Peyer's patch (tissue), 4 donors: ENCODE data around the gene PARD3B.

Experiments
- POLR2A ChIP-seq, 2 donors: fragments of 450-650 bp; IDR thresholded peaks; one replicate each; pipeline ENCODE4 v1.5.1; 2017; ENCODE audit warnings: antibody characterized with exemption in 2 of 2, mild to moderate bottlenecking in 2 of 2, moderate library complexity in 2 of 2
- TF ChIP-seq, protein P1 (sequence below), 6 experiments: fragments of 450-650 bp in 4 of 6; fragments of 200-600 bp in 2 of 6; sonication (generic) in 1 of 6; IDR thresholded peaks; one replicate each; pipeline ENCODE4 v1.5.1; 2017 to 2019; ENCODE audit warnings: antibody characterized with exemption in 6 of 6, mild to moderate bottlenecking in 3 of 6, moderate library complexity in 1 of 6

DNA sequence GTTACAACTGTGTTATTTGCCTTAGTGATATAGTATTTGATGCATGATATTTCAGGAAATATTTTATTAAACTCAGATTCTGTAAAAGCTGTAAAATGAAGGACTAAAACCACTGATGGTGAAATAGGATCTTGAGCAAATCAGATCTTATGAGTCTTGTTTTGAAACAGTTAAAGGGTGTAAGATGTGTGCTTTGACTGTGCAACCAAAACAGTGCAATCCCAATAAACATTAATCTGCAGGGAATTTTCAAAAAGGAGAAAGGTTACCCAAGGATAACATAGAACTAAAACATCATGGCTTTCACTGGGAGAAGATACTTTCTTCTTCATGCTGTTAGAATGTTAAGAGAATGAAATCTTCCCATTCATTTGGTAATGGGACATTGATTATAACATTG is 378.7 kb downstream of the PARD3B start:
- TF ChIP-seq, protein P1, sequence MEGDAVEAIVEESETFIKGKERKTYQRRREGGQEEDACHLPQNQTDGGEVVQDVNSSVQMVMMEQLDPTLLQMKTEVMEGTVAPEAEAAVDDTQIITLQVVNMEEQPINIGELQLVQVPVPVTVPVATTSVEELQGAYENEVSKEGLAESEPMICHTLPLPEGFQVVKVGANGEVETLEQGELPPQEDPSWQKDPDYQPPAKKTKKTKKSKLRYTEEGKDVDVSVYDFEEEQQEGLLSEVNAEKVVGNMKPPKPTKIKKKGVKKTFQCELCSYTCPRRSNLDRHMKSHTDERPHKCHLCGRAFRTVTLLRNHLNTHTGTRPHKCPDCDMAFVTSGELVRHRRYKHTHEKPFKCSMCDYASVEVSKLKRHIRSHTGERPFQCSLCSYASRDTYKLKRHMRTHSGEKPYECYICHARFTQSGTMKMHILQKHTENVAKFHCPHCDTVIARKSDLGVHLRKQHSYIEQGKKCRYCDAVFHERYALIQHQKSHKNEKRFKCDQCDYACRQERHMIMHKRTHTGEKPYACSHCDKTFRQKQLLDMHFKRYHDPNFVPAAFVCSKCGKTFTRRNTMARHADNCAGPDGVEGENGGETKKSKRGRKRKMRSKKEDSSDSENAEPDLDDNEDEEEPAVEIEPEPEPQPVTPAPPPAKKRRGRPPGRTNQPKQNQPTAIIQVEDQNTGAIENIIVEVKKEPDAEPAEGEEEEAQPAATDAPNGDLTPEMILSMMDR (IDR thresholded peaks at IDR 0.05) = no peak
- no peak for TF ChIP-seq POLR2A (IDR thresholded peaks at IDR 0.05)
